Activated naive CD8-positive, alpha-beta T cell (primary cell): ENCODE results near the gene NAMPT.
"Not testable (repeated sequence)": the region's sequence is repeated elsewhere in the genome, so short reads cannot be mapped to it uniquely, and the experiment has no call there.

Source experiments
- H3K27ac Mint-ChIP-seq: one replicate; pipeline ENCODE4 v1.8.0; 2021; ENCODE audit warnings: mixed read lengths
- H3K27me3 Mint-ChIP-seq: one replicate; pipeline ENCODE4 v1.8.0; 2021; ENCODE audit warnings: mixed read lengths
- H3K36me3 Mint-ChIP-seq: one replicate; pipeline ENCODE4 v1.8.0; 2021; ENCODE audit warnings: mixed read lengths
- H3K4me1 Mint-ChIP-seq: one replicate; pipeline ENCODE4 v1.8.0; 2021; ENCODE audit warnings: low read depth, mixed read lengths
- H3K4me3 Mint-ChIP-seq: one replicate; pipeline ENCODE4 v1.8.0; 2021; ENCODE audit warnings: mild to moderate bottlenecking, mixed read lengths
- H3K9me3 Mint-ChIP-seq: one replicate; pipeline ENCODE4 v1.8.0; 2021; ENCODE audit warnings: low read depth, mixed read lengths

Gene NAMPT

GRCh38 chr7:106284714-106285050 is at the start of gene NAMPT:
NAMPT (minus strand) TSS chr7:106284983; CDS start chr7:106284884, 99 bp downstream.
- Mint-ChIP-seq H3K4me3 (peak within 1 kb of the TSS; percentile 99), H3K36me3 (peaks cover 27% of the 10 kb centered on the region), H3K27me3 (no peaks in the 10 kb centered on the region), H3K4me1 (peaks cover 43% of the 10 kb centered on the region), H3K27ac (peak within 1 kb of the TSS; percentile 98), H3K9me3 (peaks cover 4% of the 10 kb centered on the region)

DNA sequence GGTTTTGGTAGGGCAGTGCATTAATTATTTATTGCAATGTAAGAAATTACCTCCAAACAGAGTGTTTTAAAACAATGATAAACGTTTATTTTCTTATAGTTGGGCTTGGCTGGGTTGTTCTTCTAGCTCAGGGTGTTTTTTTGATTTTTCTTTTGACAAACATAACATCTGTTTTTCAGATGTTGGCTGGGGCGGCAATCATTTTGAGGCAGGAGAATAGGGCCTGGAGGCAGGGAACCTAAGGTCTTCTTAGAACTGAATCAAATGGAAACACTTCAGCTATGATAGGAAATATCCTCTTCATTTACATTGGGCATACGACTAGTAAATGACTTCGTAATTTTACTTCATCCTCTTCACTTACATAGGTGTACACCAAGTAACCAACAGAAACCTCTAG is 47.4 kb upstream of the NAMPT start:
- Mint-ChIP-seq H3K27me3 (no peaks in the 10 kb centered on the region), H3K9me3 (no peaks in the 10 kb centered on the region), H3K4me1 (peaks cover 17% of the 10 kb centered on the region), H3K27ac (no peak overlapping the region), H3K36me3 (no peaks in the 10 kb centered on the region), H3K4me3 (no peak overlapping the region)

GRCh38 chr7:106331441-106332175 is 46.8 kb upstream of the NAMPT start:
- H3K9me3 Mint-ChIP-seq: no peaks in the 10 kb centered on the region
- no peaks in the 10 kb centered on the region for H3K36me3 Mint-ChIP-seq
- H3K27ac Mint-ChIP-seq: no peak overlapping the region
- H3K27me3 Mint-ChIP-seq: no peaks in the 10 kb centered on the region
- no peak overlapping the region for H3K4me3 Mint-ChIP-seq
- H3K4me1 Mint-ChIP-seq: peaks cover 17% of the 10 kb centered on the region

- no peaks in the 10 kb centered on the region for H3K36me3 Mint-ChIP-seq
- peak overlapping the region; percentile 2 for H3K4me3 Mint-ChIP-seq
- H3K27ac Mint-ChIP-seq: peak overlapping the region; percentile 42
- no peaks in the 10 kb centered on the region for H3K9me3 Mint-ChIP-seq
- H3K27me3 Mint-ChIP-seq: no peaks in the 10 kb centered on the region
- H3K4me1 Mint-ChIP-seq: peaks cover 17% of the 10 kb centered on the region
Measured at GRCh38 chr7:106329971-106330733, 45.4 kb upstream of the NAMPT start.

DNA sequence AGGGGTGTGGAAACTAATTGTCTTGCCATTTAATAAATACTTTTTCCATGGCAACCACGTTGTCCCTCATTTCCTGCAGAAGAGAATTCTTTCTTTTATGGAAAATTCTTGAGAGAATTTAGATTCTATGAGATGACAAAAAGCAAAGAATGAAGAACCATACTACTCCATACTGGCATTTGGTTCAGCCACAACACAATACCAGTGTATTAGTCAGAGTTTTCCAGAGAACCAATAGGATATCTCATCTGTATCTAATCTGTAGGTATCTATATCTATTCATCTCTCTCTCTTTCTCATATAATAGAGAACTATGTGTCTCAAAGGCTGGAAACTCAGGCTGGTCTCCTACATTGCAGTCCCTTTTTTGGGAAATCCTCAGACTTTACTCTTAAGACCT is 44.6 kb upstream of the NAMPT start:
- Mint-ChIP-seq H3K36me3 (no peaks in the 10 kb centered on the region), H3K27ac (peak overlapping the region; percentile 18), H3K9me3 (no peaks in the 10 kb centered on the region), H3K4me1 (peaks cover 17% of the 10 kb centered on the region), H3K27me3 (no peaks in the 10 kb centered on the region), H3K4me3 (no peak overlapping the region)

DNA sequence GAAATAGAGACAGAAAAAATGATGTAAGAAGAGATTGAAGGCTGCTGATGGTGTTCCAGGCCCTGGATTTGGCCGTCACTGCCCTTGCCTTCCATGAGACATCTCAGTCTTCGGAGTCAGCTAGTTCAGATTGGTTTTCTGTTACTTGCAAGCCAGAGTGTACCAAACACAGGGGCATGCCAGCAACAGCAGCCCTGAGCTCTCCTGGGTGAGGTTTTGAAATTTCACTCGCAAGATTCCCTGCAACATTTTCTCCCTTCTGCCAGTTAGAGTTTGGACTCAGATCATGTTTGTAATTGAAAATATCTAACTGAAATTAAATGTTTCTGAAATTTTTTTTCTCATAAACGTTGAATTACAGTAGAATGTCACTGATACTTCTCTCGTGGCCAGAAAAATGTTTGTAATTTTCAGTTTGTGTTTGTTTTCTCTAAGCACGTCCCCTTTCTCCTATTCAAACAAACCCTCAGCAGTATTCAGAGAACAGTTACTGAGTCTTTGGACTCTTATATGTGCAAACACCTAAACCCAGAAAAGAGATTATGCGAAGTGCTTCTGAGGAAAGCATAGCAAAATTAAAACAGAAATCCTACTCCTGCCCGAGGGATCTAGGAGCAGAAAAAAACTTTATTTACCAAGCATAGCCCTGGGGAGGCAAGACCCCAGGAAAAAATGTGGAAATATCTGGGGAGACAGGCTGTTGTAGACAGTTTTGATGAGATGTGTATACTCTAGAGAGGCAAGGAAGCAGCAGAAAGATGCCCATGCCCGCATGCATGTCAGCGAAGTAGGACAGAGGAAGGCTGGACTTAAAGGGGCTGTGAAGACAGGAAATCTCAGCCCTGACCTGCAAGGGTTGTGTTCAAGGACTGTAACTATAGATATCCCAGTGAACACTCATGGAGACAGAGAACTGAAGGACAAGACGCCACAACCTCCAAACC is 43.0 kb upstream of the NAMPT start:
- Mint-ChIP-seq H3K4me3 (no peak overlapping the region), H3K27ac (no peak overlapping the region), H3K36me3 (no peaks in the 10 kb centered on the region), H3K9me3 (no peaks in the 10 kb centered on the region), H3K4me1 (peaks cover 17% of the 10 kb centered on the region), H3K27me3 (no peaks in the 10 kb centered on the region)

DNA sequence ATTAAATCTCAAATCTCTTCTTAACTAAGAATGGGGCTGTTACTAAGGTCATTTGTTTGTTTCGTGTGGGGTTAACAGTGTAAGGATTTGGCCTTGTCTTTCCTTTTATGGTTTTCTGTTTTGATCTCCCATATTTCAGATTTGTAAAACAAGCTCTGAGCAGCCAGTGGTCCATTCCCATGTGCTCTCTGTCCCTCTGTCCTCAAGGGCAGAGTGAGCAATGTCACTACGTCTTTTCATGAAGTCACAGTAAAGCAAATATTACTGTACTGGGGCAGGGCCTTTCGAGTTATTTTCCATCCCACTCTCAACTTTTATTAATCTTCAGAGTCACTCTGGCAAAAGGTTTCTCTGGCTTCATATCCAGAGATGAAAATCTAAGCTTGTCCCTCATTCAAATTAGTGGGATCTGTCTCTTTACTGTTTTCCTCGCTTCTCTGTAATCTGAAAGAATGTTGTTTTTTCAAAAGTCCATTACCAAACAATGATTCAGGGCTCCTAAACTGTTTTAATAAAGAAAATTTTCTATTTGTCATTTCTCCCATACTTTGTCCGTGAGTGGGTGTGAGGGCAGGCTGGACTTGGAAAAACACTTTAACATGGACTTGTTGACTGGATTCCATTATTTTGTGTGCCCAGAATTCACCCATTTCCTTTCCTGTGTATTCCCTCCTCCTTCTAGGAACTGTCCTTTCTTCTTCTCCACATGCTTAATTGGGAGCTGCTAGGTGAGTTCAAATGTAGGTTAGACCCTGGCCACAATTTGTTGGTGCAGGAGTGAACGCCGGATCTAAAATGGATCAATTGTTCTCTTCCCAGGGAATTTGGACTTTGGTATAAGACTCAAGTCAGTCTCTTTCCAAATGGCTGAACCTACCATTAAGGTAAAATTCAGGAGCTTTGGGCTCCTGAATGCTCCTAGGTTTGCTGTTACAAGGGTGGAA is 42.1 kb upstream of the NAMPT start:
- no peak overlapping the region for H3K4me3 Mint-ChIP-seq
- H3K27me3 Mint-ChIP-seq: peaks cover 2% of the 10 kb centered on the region
- H3K36me3 Mint-ChIP-seq: no peaks in the 10 kb centered on the region
- no peak overlapping the region for H3K27ac Mint-ChIP-seq
- peaks cover 17% of the 10 kb centered on the region for H3K4me1 Mint-ChIP-seq
- no peaks in the 10 kb centered on the region for H3K9me3 Mint-ChIP-seq

DNA sequence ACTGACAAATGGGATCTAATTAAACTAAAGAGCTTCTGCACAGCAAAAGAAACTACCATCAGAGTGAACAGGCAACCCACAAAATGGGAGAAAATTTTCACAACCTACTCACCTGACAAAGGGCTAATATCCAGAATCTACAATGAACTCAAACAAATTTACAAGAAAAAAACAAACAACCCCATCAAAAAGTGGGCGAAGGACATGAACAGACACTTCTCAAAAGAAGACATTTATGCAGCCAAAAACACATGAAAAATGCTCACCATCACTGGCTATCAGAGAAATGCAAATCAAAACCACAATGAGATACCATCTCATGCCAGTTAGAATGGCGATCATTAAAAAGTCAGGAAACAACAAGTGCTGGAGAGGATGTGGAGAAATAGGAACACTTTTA is 39.7 kb upstream of the NAMPT start:
- not testable (repeated sequence) for H3K4me1 Mint-ChIP-seq, H3K4me3 Mint-ChIP-seq, H3K36me3 Mint-ChIP-seq, H3K9me3 Mint-ChIP-seq, H3K27ac Mint-ChIP-seq, H3K27me3 Mint-ChIP-seq

DNA sequence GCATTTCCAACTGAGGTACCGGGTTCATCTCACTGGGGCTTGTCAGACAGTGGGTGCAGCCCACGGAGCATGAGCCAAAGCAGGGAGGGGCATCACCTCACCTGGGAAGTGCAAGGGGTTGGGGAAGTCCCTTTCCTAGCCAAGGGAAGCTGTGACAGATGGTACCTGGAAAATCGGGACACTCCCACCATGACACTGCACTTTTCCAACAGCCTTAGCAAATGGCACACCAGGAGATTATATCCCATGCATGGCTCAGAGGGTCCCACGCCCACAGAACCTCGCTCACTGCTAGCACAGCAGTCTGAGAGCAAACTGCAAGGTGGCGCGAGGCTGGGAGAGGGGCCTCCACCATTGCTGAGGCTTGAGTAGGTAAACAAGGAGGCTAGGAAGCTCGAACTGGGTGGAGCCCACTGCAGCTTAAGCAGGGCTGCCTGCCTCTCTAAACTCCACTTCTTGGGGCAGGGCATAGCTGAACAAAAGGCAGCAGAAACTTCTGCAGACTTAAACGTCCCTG is 35.5 kb upstream of the NAMPT start:
- H3K36me3 Mint-ChIP-seq, H3K27ac Mint-ChIP-seq, H3K4me1 Mint-ChIP-seq, H3K9me3 Mint-ChIP-seq, H3K4me3 Mint-ChIP-seq: not testable (repeated sequence)
- peaks cover 10% of the 10 kb centered on the region for H3K27me3 Mint-ChIP-seq

DNA sequence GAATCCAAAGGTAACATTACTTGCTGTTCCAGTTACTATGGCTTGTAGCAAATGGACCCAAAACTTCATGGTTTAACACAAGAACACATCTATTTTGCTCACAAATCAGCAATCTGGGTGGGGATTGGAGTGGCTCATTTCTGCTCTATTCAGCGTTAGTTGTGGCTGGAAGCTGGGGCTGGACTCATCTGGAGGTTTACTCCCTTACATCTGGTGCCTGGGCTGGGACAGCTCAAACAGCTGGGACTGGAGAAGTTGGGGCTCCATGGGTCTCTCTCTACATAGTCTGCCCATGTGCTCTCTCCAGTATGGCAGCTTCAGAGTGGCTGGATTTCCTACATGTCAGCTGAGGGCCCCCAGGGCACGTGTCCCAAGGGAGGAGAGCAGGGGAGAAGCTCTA is 33.7 kb upstream of the NAMPT start:
- no peaks in the 10 kb centered on the region for H3K9me3 Mint-ChIP-seq
- peaks cover 2% of the 10 kb centered on the region for H3K36me3 Mint-ChIP-seq
- H3K27me3 Mint-ChIP-seq: peaks cover 10% of the 10 kb centered on the region
- peaks cover 9% of the 10 kb centered on the region for H3K4me1 Mint-ChIP-seq
- no peak overlapping the region for H3K4me3 Mint-ChIP-seq
- H3K27ac Mint-ChIP-seq: peak overlapping the region; percentile 18

- no peak overlapping the region for H3K27ac Mint-ChIP-seq
- H3K36me3 Mint-ChIP-seq: peaks cover 2% of the 10 kb centered on the region
- peaks cover 10% of the 10 kb centered on the region for H3K27me3 Mint-ChIP-seq
- H3K9me3 Mint-ChIP-seq: no peaks in the 10 kb centered on the region
- H3K4me3 Mint-ChIP-seq: no peak overlapping the region
- H3K4me1 Mint-ChIP-seq: peaks cover 14% of the 10 kb centered on the region
Measured at GRCh38 chr7:106317971-106318370, 33.2 kb upstream of the NAMPT start.

GRCh38 chr7:106316947-106317346 is 32.2 kb upstream of the NAMPT start:
- no peaks in the 10 kb centered on the region for H3K9me3 Mint-ChIP-seq
- peaks cover 16% of the 10 kb centered on the region for H3K4me1 Mint-ChIP-seq
- H3K27me3 Mint-ChIP-seq: peaks cover 9% of the 10 kb centered on the region
- H3K4me3 Mint-ChIP-seq: no peak overlapping the region
- no peak overlapping the region for H3K27ac Mint-ChIP-seq
- peaks cover 2% of the 10 kb centered on the region for H3K36me3 Mint-ChIP-seq

DNA sequence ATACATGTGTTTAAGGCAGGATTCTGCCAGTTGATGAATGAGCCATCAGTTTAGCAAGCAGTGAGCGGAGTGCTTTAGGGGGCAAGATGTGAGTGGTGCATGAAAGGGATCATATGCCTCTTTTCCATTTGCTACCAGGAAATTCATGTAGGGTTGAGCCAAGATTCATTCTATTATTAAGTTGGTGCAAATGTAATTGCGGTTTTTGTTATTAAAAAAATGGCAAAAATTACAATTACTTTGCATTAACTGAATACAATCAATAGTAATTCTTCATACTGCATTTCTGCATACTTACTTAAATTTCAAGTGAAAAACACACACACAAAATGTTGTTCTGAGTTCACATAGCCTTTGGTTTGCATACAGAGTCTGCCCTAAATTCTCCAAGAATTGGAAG is 30.1 kb upstream of the NAMPT start:
- Mint-ChIP-seq H3K27me3 (peaks cover 4% of the 10 kb centered on the region), H3K27ac (no peak overlapping the region), H3K36me3 (no peaks in the 10 kb centered on the region), H3K9me3 (no peaks in the 10 kb centered on the region), H3K4me1 (peaks cover 16% of the 10 kb centered on the region), H3K4me3 (no peak overlapping the region)

DNA sequence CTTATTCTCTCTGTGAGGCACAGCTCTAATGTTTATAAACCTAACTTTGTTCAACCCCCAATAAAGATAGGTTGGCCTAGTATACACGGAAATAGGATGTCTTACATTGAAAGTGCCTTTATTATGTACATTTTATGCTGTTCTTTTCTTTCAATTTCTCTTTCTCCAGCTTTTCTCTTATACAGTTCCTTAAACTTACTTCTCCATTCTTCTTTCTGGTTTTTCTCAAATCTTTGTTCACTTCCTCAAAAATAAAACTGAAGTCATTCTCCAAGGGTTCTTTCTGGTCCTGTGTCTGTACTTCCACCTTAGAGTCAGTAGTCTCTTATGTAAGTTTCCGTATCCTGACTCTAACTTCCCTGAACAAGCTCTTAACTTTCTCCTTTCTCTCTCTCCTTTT is 29.2 kb upstream of the NAMPT start:
- H3K36me3 Mint-ChIP-seq: no peaks in the 10 kb centered on the region
- peaks cover 4% of the 10 kb centered on the region for H3K27me3 Mint-ChIP-seq
- H3K27ac Mint-ChIP-seq: peak overlapping the region; percentile 36
- H3K9me3 Mint-ChIP-seq: no peaks in the 10 kb centered on the region
- peaks cover 21% of the 10 kb centered on the region for H3K4me1 Mint-ChIP-seq
- H3K4me3 Mint-ChIP-seq: no peak overlapping the region
